GOT3 (cell line): ENCODE results near the gene THAP11.
"Not testable (repeated sequence)": the region's sequence is repeated elsewhere in the genome, so short reads cannot be mapped to it uniquely, and the experiment has no call there.

Experiments
- DNase-seq: peaks from one replicate; lab custom pipeline; 2025; ENCODE audit warnings: mixed read lengths; lab: John Stamatoyannopoulos, UW

Gene THAP11

GRCh38 chr16:67837190-67837589 lies 4.9 kb upstream of the THAP11 start:
- DNase-seq = not testable (repeated sequence)

GRCh38 chr16:67837811-67838210 lies 4.3 kb upstream of the THAP11 start:
- no peak for DNase-seq

GRCh38 chr16:67841198-67841815 lies 813 bp upstream of the THAP11 start:
- no peak for DNase-seq

GRCh38 chr16:67842509-67843342 lies 606 bp downstream of the THAP11 start:
- peak; percentile 56 for DNase-seq

GRCh38 chr16:67843343-67843765 lies 1.2 kb downstream of the THAP11 start:
- no peak for DNase-seq

GRCh38 chr16:67844497-67844896 lies 2.4 kb downstream of the THAP11 start:
- no peak for DNase-seq

GRCh38 chr16:67845291-67846062 lies 3.4 kb downstream of the THAP11 start:
- no peak for DNase-seq

GRCh38 chr16:67846063-67846319 lies 3.9 kb downstream of the THAP11 start:
- no peak for DNase-seq

GRCh38 chr16:67846320-67847063 lies 4.4 kb downstream of the THAP11 start, which contains the start of gene NUTF2:
TSS of gene NUTF2 (plus strand) at chr16:67846933. CDS start at chr16:67865131, 18,198 bp downstream.
- DNase-seq = peak; percentile 90

- DNase-seq = no peak
These were observed 5.1 kb downstream of the THAP11 start, which contains the start of gene CENPT for GRCh38 chr16:67847064-67847861. TSS of gene CENPT (minus strand) at chr16:67847693. CDS start at chr16:67833859, 13,834 bp downstream.

GRCh38 chr16:67848118-67848517 lies 6.0 kb downstream of the THAP11 start:
- no peak for DNase-seq

GRCh38 chr16:67853670-67854069 lies 11.6 kb downstream of the THAP11 start:
- DNase-seq = no peak

- no peak for DNase-seq
These were observed 13.7 kb downstream of the THAP11 start for GRCh38 chr16:67855789-67856188.

- no peak for DNase-seq
These were observed 14.9 kb downstream of the THAP11 start for GRCh38 chr16:67856927-67857546.

GRCh38 chr16:67857547-67858233 lies 15.6 kb downstream of the THAP11 start:
- DNase-seq = peak; percentile 66

- no peak for DNase-seq
These were observed 16.4 kb downstream of the THAP11 start for GRCh38 chr16:67858500-67858899.

- no peak for DNase-seq
These were observed 18.7 kb downstream of the THAP11 start for GRCh38 chr16:67860589-67861398.

- DNase-seq = no peak
These were observed 19.8 kb downstream of the THAP11 start for GRCh38 chr16:67861877-67862276.
